Mesangial cell (primary cell): ENCODE measurements around the gene EN2. TPM values are rescaled to one million over a fixed set of nuclear protein-coding genes. Genes with fewer than 3 reads are reported as not detected.

Experiments
- total RNA-seq: library from RNA; depleted of rRNA; stranded (reverse); fragments of >200 nt; gene quantifications from 2 replicates; pipeline ENCODE4 v1.2.3, GENCODE V29; 2015

The EN2 gene
- total RNA-seq: not detected in 2 replicates

DNA sequence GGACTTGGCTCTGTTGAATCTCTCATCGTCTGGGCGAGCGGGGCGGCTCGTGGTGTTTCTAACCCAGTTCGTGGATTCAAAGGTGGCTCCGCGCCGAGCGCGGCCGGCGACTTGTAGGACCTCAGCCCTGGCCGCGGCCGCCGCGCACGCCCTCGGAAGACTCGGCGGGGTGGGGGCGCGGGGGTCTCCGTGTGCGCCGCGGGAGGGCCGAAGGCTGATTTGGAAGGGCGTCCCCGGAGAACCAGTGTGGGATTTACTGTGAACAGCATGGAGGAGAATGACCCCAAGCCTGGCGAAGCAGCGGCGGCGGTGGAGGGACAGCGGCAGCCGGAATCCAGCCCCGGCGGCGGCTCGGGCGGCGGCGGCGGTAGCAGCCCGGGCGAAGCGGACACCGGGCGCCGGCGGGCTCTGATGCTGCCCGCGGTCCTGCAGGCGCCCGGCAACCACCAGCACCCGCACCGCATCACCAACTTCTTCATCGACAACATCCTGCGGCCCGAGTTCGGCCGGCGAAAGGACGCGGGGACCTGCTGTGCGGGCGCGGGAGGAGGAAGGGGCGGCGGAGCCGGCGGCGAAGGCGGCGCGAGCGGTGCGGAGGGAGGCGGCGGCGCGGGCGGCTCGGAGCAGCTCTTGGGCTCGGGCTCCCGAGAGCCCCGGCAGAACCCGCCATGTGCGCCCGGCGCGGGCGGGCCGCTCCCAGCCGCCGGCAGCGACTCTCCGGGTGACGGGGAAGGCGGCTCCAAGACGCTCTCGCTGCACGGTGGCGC lies at the start of gene EN2:
EN2 (plus strand) TSS at position 19 of the 767 bp plus-strand sequence; CDS start at position 268, 249 bp downstream.

Other genes with a start within 250 kb of the EN2 start
- 133 and 241 TPM in 2 replicates for gene INSIG1, start 160.3 kb upstream of the EN2 start, total RNA-seq
- not detected in 2 replicates for gene CNPY1, start 88.4 kb downstream of the EN2 start, total RNA-seq
- 14.0 and 20.9 TPM in 2 replicates for gene RBM33, start 186.5 kb downstream of the EN2 start, total RNA-seq